PC-3 (cell line): Measurements from ENCODE around the gene MANF. TPM values are rescaled to one million over a fixed set of nuclear protein-coding genes. Genes with fewer than 3 reads are reported as not detected.

ENCODE experiments used
- ATAC-seq: fragments of 200-7000 bp; cut with Tn5 transposase; 2 replicates; pipeline ENCODE4 v1.9.1; 2020; ENCODE audit warnings: mild to moderate bottlenecking, moderate library complexity
- BruUV-seq: library from RNA; stranded (reverse); fragments of 400-500 nt; replicated peaks from 2 replicates; lab custom pipeline; 2021; lab: Mats Ljungman, UMichigan
- CTCF ChIA-PET: fragments of 300-600 bp; sonication (Branson Sonifier 250); formaldehyde crosslinking; loops from one replicate; lab custom pipeline; 2022; ENCODE audit warnings: antibody characterized with exemption; lab: Charles Lee
- POLR2A ChIA-PET: fragments of 300-600 bp; sonication (Branson Sonifier 250); formaldehyde crosslinking; loops from one replicate; lab custom pipeline; 2022; ENCODE audit warnings: antibody characterized with exemption; ENCODE audit not compliant: unreplicated experiment; lab: Charles Lee
- DNase-seq: peaks from one replicate; pipeline ENCODE4 v3.0.0-alpha.2; 2015
- H2AFZ ChIP-seq: fragments of 300-600 bp; sonication (generic); 2 replicates; pipeline ENCODE4 v1.6.0; 2016; ENCODE audit warnings: antibody characterized with exemption, low read length
- H3F3A ChIP-seq: fragments of 300-600 bp; sonication (generic); one replicate; pipeline ENCODE4 v1.6.0; 2017; ENCODE audit warnings: antibody characterized with exemption, low read length, control low read depth, mild to moderate bottlenecking; ENCODE audit not compliant: unreplicated experiment
- H3K27ac ChIP-seq: fragments of 300-600 bp; sonication (generic); 2 replicates; pipeline ENCODE4 v1.5.1; 2016; ENCODE audit warnings: mild to moderate bottlenecking, low read length
- H3K27me3 ChIP-seq: fragments of 300-600 bp; sonication (generic); 2 replicates; pipeline ENCODE4 v1.6.1; 2016; ENCODE audit warnings: low read length, mixed read lengths
- H3K36me3 ChIP-seq: fragments of 300-600 bp; sonication (generic); 2 replicates; pipeline ENCODE4 v1.6.1; 2016; ENCODE audit warnings: low read depth, mixed run types, low read length, mixed read lengths
- H3K4me1 ChIP-seq: fragments of 300-600 bp; sonication (generic); 2 replicates; pipeline ENCODE4 v1.5.1; 2016; ENCODE audit warnings: low read length; ENCODE audit not compliant: insufficient read depth
- H3K4me2 ChIP-seq: fragments of 300-600 bp; sonication (generic); 2 replicates; pipeline ENCODE4 v1.6.0; 2016; ENCODE audit warnings: low read length
- H3K4me3 ChIP-seq: fragments of 300-600 bp; sonication (generic); 2 replicates; pipeline ENCODE4 v1.5.1; 2016; ENCODE audit warnings: mild to moderate bottlenecking, low read length, mixed read lengths
- H3K79me2 ChIP-seq: fragments of 300-600 bp; sonication (generic); 2 replicates; pipeline ENCODE4 v1.6.1; 2017; ENCODE audit warnings: low read length, mixed read lengths
- H3K9ac ChIP-seq: fragments of 300-600 bp; sonication (generic); 2 replicates; pipeline ENCODE4 v1.6.0; 2016; ENCODE audit warnings: mild to moderate bottlenecking, low read length
- H3K9me2 ChIP-seq: fragments of 300-600 bp; sonication (generic); replicated peaks from 2 replicates; pipeline ENCODE4 v1.6.1; 2016; ENCODE audit warnings: mixed run types, low read length, mixed read lengths
- H3K9me3 ChIP-seq: fragments of 300-600 bp; sonication (generic); 2 replicates; pipeline ENCODE4 v1.6.1; 2016; ENCODE audit warnings: low read length, mixed read lengths
- H4K20me1 ChIP-seq: fragments of 300-600 bp; sonication (generic); 2 replicates; pipeline ENCODE4 v1.6.1; 2016; ENCODE audit warnings: low read length, mixed read lengths
- EZH2 ChIP-seq: fragments of 300-600 bp; sonication (generic); IDR thresholded peaks from one replicate; pipeline ENCODE4 v1.6.1; 2017; ENCODE audit warnings: antibody characterized with exemption, mild to moderate bottlenecking, low read length; ENCODE audit not compliant: unreplicated experiment
- EZH2phosphoT487 ChIP-seq: fragments of 300-600 bp; sonication (generic); IDR thresholded peaks from 2 replicates; pipeline ENCODE4 v1.6.1; 2018; ENCODE audit warnings: mild to moderate bottlenecking, antibody characterized with exemption, low read length, borderline replicate concordance
- intact Hi-C: fragments of 100-400 bp; cut with micrococcal nuclease; formaldehyde crosslinking; loops from 2 replicates; pipeline ENCODE4 v1.9.0; 2023
- total RNA-seq: library from RNA; depleted of rRNA; stranded (reverse); fragments of >200 nt; gene quantifications from 2 replicates; pipeline ENCODE4 v1.2.3, GENCODE V29; 2014
- TF ChIP-seq, protein P1 (sequence below): fragments of 300-600 bp; sonication (generic); conservative IDR thresholded peaks from 2 replicates; pipeline ENCODE4 v1.5.1; 2017; ENCODE audit warnings: antibody characterized with exemption, low read depth, mild to moderate bottlenecking, low read length

MANF gene
- total RNA-seq, 1 experiment from 2014 or later, result 200 TPM

GRCh38 chr3:51371943-51372557 lies 13.0 kb upstream of the MANF start:
- no TSS peak for BruUV-seq

GRCh38 chr3:51373658-51374421 lies 11.3 kb upstream of the MANF start:
- no peaks in the 10 kb centered on the region for H3F3A ChIP-seq
- H3K9me2 ChIP-seq, result no peaks in the 10 kb centered on the region
- H3K4me1 ChIP-seq, result no peaks in the 10 kb centered on the region
- no peak overlapping the region for H2AFZ ChIP-seq
- ChIA-PET POLR2A (no interaction called here), CTCF (no interaction called here)
- H3K4me2 ChIP-seq, result no peak overlapping the region
- ATAC-seq, result no peak
- H3K27ac ChIP-seq, result no peak overlapping the region
- H4K20me1 ChIP-seq, result no peaks in the 10 kb centered on the region
- TF ChIP-seq EZH2, result no peak
- TF ChIP-seq, protein P1, sequence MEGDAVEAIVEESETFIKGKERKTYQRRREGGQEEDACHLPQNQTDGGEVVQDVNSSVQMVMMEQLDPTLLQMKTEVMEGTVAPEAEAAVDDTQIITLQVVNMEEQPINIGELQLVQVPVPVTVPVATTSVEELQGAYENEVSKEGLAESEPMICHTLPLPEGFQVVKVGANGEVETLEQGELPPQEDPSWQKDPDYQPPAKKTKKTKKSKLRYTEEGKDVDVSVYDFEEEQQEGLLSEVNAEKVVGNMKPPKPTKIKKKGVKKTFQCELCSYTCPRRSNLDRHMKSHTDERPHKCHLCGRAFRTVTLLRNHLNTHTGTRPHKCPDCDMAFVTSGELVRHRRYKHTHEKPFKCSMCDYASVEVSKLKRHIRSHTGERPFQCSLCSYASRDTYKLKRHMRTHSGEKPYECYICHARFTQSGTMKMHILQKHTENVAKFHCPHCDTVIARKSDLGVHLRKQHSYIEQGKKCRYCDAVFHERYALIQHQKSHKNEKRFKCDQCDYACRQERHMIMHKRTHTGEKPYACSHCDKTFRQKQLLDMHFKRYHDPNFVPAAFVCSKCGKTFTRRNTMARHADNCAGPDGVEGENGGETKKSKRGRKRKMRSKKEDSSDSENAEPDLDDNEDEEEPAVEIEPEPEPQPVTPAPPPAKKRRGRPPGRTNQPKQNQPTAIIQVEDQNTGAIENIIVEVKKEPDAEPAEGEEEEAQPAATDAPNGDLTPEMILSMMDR, result no peak
- no peak for TF ChIP-seq EZH2phosphoT487
- no peaks in the 10 kb centered on the region for H3K36me3 ChIP-seq
- peaks cover 9% of the 10 kb centered on the region for H3K27me3 ChIP-seq
- no peak for DNase-seq
- intact Hi-C loops, result loop anchor here (2.0 to 5.0 kb wide), 5 partner anchors 63 to 855 kb away; no protein-coding TSS in a partner anchor
- BruUV-seq, result no TSS peak
- no peak overlapping the region for H3K4me3 ChIP-seq
- H3K9me3 ChIP-seq, result no peaks in the 10 kb centered on the region
- H3K9ac ChIP-seq, result no peak overlapping the region
- no peaks in the 10 kb centered on the region for H3K79me2 ChIP-seq

More at GRCh38 chr3:51371943-51372557, 13.0 kb upstream of the MANF start:
- Histone ChIP-seq H3F3A (no peaks in the 10 kb centered on the region), H4K20me1 (no peaks in the 10 kb centered on the region), H3K9me2 (no peaks in the 10 kb centered on the region), H3K79me2 (no peaks in the 10 kb centered on the region), H3K27me3 (peaks cover 9% of the 10 kb centered on the region), H3K4me3 (no peak overlapping the region), H3K36me3 (no peaks in the 10 kb centered on the region), H3K27ac (no peak overlapping the region), H3K9me3 (no peaks in the 10 kb centered on the region), H3K9ac (no peak overlapping the region), H2AFZ (no peak overlapping the region), H3K4me2 (no peak overlapping the region), H3K4me1 (no peaks in the 10 kb centered on the region)
- POLR2A ChIA-PET, result no interaction called here
- ATAC-seq (peak; percentile 90), DNase-seq (peak; percentile 95)
- TF ChIP-seq EZH2phosphoT487, result no peak
- TF ChIP-seq, protein P1, result peak; percentile 89
- CTCF ChIA-PET, result interaction anchor here (0.5 to 1.3 kb wide), 12 partner anchors 12 to 756 kb away, joined by 3 to 43 read pairs (median 4); partner anchors contain the start of gene MAPKAPK3
- intact Hi-C loops, result loop anchor here (1.0 to 5.0 kb wide), 8 partner anchors 61 to 853 kb away; no protein-coding TSS in a partner anchor
